WERI-Rb-1 (cell line): ENCODE results near the gene TOP3B.

ENCODE experiments used
- DNase-seq: peaks from one replicate; pipeline ENCODE4 v3.0.0-alpha.2; 2020
- H3K27ac ChIP-seq: fragments of 250-450 bp; sonication (Bioruptor Pico); 2 replicates; pipeline ENCODE4 v1.5.1; 2020; ENCODE audit warnings: mild to moderate bottlenecking, moderate library complexity
- H3K27me3 ChIP-seq: fragments of 250-450 bp; sonication (Bioruptor Pico); 2 replicates; pipeline ENCODE4 v1.5.1; 2021; ENCODE audit warnings: mild to moderate bottlenecking, low read depth, moderate library complexity; ENCODE audit not compliant: insufficient read depth, severe bottlenecking
- H3K36me3 ChIP-seq: fragments of 250-450 bp; sonication (Bioruptor Pico); 2 replicates; pipeline ENCODE4 v1.5.1; 2020; ENCODE audit warnings: mild to moderate bottlenecking, moderate library complexity
- H3K4me3 ChIP-seq: 2 replicates; pipeline ENCODE4 v1.5.1; 2011; ENCODE audit warnings: low read depth, mild to moderate bottlenecking, control low read depth, low read length
- H3K9me3 ChIP-seq: fragments of 250-450 bp; sonication (Bioruptor Pico); 2 replicates; pipeline ENCODE4 v1.5.1; 2021; ENCODE audit warnings: mild to moderate bottlenecking, moderate library complexity; ENCODE audit not compliant: severe bottlenecking
- TF ChIP-seq, protein P1 (sequence below): IDR thresholded peaks from 2 replicates; pipeline ENCODE4 v1.5.1; 2011; ENCODE audit warnings: low read depth, mild to moderate bottlenecking, control low read depth, inconsistent platforms, low read length

The TOP3B gene

DNA sequence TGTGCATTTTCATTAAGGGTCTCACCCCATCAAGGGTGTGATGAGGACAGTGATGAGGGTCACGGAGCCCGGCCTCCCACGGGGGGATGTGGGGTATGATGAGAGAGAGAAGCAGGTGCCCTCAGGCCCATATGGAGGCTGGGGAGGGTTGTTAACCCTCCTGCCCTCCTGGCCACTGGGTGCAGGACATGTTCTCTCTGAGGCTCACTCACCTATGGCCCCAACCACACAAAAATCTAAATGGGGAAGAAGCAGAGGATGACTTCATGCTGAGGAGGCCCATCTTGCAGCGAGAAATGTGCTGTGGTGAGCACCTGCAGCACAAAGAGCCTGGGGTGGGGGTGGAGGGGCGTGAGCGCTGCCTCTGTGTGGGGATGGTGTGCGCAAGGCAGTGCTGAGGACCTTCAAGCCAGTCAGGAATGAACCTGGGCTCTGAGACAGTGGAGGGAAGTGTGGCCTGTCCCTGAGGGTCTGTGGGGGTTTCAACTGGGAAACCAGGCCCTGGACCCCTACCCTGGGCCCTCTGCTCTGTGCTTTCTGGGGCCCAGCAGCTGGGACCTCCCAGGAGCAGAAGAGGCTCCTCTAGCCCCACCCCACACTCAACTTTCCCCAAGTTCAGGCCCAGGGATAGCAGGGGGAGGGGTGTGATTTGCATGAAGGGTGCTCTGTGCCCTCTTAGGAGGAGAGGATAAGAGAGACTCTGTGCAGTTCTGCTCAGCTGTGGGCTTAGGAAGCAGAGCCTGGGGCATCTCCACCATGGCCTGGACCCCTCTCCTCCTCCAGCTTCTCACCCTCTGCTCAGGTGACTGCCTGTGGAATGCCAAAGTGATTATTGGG lies 43.0 kb upstream of the TOP3B start:
- DNase-seq, result no peak
- no peaks in the 10 kb centered on the region for H3K27me3 ChIP-seq
- no peaks in the 10 kb centered on the region for H3K36me3 ChIP-seq
- no peak overlapping the region for H3K4me3 ChIP-seq
- no peaks in the 10 kb centered on the region for H3K9me3 ChIP-seq
- no peak overlapping the region for H3K27ac ChIP-seq
- TF ChIP-seq, protein P1, sequence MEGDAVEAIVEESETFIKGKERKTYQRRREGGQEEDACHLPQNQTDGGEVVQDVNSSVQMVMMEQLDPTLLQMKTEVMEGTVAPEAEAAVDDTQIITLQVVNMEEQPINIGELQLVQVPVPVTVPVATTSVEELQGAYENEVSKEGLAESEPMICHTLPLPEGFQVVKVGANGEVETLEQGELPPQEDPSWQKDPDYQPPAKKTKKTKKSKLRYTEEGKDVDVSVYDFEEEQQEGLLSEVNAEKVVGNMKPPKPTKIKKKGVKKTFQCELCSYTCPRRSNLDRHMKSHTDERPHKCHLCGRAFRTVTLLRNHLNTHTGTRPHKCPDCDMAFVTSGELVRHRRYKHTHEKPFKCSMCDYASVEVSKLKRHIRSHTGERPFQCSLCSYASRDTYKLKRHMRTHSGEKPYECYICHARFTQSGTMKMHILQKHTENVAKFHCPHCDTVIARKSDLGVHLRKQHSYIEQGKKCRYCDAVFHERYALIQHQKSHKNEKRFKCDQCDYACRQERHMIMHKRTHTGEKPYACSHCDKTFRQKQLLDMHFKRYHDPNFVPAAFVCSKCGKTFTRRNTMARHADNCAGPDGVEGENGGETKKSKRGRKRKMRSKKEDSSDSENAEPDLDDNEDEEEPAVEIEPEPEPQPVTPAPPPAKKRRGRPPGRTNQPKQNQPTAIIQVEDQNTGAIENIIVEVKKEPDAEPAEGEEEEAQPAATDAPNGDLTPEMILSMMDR, result no peak

- no peaks in the 10 kb centered on the region for H3K27me3 ChIP-seq
Measured at GRCh38 chr22:22024440-22024839, 41.9 kb upstream of the TOP3B start.

GRCh38 chr22:22023581-22024137 lies 41.1 kb upstream of the TOP3B start:
- H3K9me3 ChIP-seq, result no peaks in the 10 kb centered on the region
- H3K4me3 ChIP-seq, result no peak overlapping the region
- no peak for DNase-seq
- H3K27ac ChIP-seq, result no peak overlapping the region
- TF ChIP-seq, protein P1, result no peak
- H3K27me3 ChIP-seq, result no peaks in the 10 kb centered on the region
- H3K36me3 ChIP-seq, result no peaks in the 10 kb centered on the region

More at GRCh38 chr22:22024440-22024839, 41.9 kb upstream of the TOP3B start:
- Histone ChIP-seq H3K27ac (no peak overlapping the region), H3K36me3 (no peaks in the 10 kb centered on the region), H3K4me3 (no peak overlapping the region), H3K9me3 (no peaks in the 10 kb centered on the region)
- TF ChIP-seq, protein P1, result no peak
- DNase-seq, result no peak

DNA sequence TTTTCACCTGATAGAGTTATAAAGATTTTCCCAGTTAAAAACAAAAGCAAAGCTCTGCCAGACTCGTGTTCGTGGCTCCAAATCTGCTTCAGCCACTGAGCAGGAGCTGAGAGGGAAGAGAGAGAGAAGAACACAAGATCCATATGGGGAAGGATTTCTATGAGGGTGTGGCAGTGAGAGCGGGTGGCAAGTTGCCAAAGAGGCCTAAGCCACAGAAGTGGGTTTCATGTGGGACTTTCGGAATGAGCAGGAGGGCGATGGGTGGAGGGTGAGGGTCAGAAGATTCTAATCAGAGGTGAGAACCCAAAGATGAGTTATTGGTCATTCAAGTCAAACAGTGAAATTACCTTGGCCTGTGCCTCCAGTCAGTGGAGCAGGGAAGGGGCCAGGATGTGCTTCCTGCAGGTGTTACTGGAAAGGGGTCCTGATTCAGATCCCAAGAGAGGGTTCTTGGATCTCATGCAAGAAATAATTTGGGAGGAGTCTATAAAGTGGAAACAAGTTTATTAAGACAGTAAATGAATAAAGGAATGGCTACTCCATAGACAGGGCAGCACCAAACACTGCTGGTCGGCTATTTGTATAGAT lies 40.5 kb upstream of the TOP3B start:
- DNase-seq, result no peak
- H3K27ac ChIP-seq, result no peak overlapping the region
- no peaks in the 10 kb centered on the region for H3K9me3 ChIP-seq
- no peak overlapping the region for H3K4me3 ChIP-seq
- no peaks in the 10 kb centered on the region for H3K27me3 ChIP-seq
- H3K36me3 ChIP-seq, result no peaks in the 10 kb centered on the region
- TF ChIP-seq, protein P1, result no peak

- DNase-seq, result no peak
- TF ChIP-seq, protein P1, result no peak
- Histone ChIP-seq H3K9me3 (no peaks in the 10 kb centered on the region), H3K4me3 (no peak overlapping the region), H3K27me3 (no peaks in the 10 kb centered on the region), H3K36me3 (no peaks in the 10 kb centered on the region), H3K27ac (no peak overlapping the region)
Measured at GRCh38 chr22:22022255-22022840, 39.8 kb upstream of the TOP3B start.
